Activated B cell treated with CpG ODN at 0.5 μM for 24 hours (primary cell): ENCODE measurements around the gene EPB41L2. TPM values are rescaled to one million over a fixed set of nuclear protein-coding genes. Genes with fewer than 3 reads are reported as not detected.

Source experiments
- ATAC-seq: fragments of 200-7000 bp; cut with Tn5 transposase; one replicate; pipeline ENCODE4 v1.10.0; 2021; ENCODE audit warnings: low read depth, mild to moderate bottlenecking, moderate library complexity
- CTCF ChIA-PET: fragments of 350-600 bp; sonication (Branson Sonifier 250); formaldehyde crosslinking; loops from one replicate; lab custom pipeline; 2021; ENCODE audit warnings: antibody characterized with exemption; lab: Charles Lee
- POLR2A ChIA-PET: fragments of 350-600 bp; sonication (Branson Sonifier 250); formaldehyde crosslinking; loops from one replicate; lab custom pipeline; 2021; ENCODE audit warnings: antibody characterized with exemption; lab: Charles Lee
- DNase-seq: peaks from one replicate; pipeline ENCODE4 v3.0.0; 2022
- H3K27ac Mint-ChIP-seq: one replicate; pipeline ENCODE4 v1.8.0; 2020; ENCODE audit warnings: mixed read lengths
- H3K27me3 Mint-ChIP-seq: one replicate; pipeline ENCODE4 v1.8.0; 2021; ENCODE audit warnings: mixed read lengths
- H3K36me3 Mint-ChIP-seq: one replicate; pipeline ENCODE4 v1.8.0; 2021; ENCODE audit warnings: low read depth, mixed read lengths
- H3K4me1 Mint-ChIP-seq: one replicate; pipeline ENCODE4 v1.8.0; 2021; ENCODE audit warnings: mixed read lengths
- H3K4me3 Mint-ChIP-seq: one replicate; pipeline ENCODE4 v1.8.0; 2020; ENCODE audit warnings: mild to moderate bottlenecking, mixed read lengths
- H3K9me3 Mint-ChIP-seq: one replicate; pipeline ENCODE4 v1.8.0; 2020; ENCODE audit warnings: mixed read lengths
- intact Hi-C: fragments of 100-400 bp; cut with micrococcal nuclease; formaldehyde crosslinking; loops from one replicate; pipeline ENCODE4 v1.15.1; 2024
- total RNA-seq: library from RNA; stranded (reverse); gene quantifications from 2 replicates; pipeline ENCODE4 v1.2.3, GENCODE V29; 2022
- TF ChIP-seq, protein P1 (sequence below): fragments of 200-600 bp; IDR thresholded peaks from one replicate; pipeline ENCODE4 v1.8.0; 2022; ENCODE audit warnings: antibody characterized with exemption, mild to moderate bottlenecking

The EPB41L2 gene
- total RNA-seq, 1 donor from 2014 or later = 62.8 TPM

DNA sequence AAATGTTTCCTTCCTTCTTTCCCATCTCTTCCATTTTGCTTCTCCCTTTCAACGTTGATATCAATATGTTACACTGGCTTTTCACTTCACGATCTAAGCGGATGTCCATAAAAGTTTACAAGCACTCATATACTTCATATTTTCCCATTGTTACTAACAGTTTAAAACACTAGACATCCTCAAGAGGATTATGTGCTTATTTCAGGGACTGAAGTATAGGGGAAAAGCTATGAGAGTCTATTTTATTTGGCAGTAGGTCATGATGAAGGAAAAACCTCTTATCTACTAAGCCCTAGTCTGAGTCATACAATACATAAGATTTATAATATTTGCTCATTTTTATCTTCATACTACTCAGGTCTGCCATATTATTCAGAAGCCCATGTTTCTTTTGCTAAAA is 20.6 kb upstream of the EPB41L2 start:
- Mint-ChIP-seq H3K4me1 (no peaks in the 10 kb centered on the region), H3K27ac (no peak overlapping the region), H3K4me3 (no peak overlapping the region), H3K9me3 (peaks cover 8% of the 10 kb centered on the region), H3K36me3 (no peaks in the 10 kb centered on the region), H3K27me3 (no peaks in the 10 kb centered on the region)
- intact Hi-C loops = no loop called here
- no peak for DNase-seq
- no peak for ATAC-seq
- POLR2A ChIA-PET = no interaction called here
- CTCF ChIA-PET = no interaction called here
- TF ChIP-seq, protein P1, sequence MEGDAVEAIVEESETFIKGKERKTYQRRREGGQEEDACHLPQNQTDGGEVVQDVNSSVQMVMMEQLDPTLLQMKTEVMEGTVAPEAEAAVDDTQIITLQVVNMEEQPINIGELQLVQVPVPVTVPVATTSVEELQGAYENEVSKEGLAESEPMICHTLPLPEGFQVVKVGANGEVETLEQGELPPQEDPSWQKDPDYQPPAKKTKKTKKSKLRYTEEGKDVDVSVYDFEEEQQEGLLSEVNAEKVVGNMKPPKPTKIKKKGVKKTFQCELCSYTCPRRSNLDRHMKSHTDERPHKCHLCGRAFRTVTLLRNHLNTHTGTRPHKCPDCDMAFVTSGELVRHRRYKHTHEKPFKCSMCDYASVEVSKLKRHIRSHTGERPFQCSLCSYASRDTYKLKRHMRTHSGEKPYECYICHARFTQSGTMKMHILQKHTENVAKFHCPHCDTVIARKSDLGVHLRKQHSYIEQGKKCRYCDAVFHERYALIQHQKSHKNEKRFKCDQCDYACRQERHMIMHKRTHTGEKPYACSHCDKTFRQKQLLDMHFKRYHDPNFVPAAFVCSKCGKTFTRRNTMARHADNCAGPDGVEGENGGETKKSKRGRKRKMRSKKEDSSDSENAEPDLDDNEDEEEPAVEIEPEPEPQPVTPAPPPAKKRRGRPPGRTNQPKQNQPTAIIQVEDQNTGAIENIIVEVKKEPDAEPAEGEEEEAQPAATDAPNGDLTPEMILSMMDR = no peak

DNA sequence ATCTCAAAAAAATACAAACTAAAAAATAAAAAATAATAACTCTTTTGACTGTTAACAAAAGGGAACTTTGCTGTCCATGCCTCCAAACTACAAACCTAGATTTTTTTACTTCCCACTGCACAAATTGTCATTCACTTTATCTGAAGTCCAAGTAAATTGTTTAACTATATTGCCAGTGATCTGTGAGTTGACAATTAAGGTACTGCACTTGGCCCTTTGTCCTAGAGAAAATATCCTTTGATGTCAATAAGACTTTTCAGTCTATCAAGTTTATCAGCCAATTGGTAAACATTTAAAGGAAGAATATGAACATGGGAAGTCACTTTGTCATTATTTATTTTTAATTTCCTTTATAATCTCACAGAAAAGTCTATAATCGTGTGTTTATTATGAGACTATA is 19.3 kb upstream of the EPB41L2 start:
- no peaks in the 10 kb centered on the region for H3K27me3 Mint-ChIP-seq
- DNase-seq = no peak
- ChIA-PET CTCF (no interaction called here), POLR2A (no interaction called here)
- H3K9me3 Mint-ChIP-seq = peaks cover 4% of the 10 kb centered on the region
- no peaks in the 10 kb centered on the region for H3K36me3 Mint-ChIP-seq
- H3K4me1 Mint-ChIP-seq = no peaks in the 10 kb centered on the region
- no peak overlapping the region for H3K27ac Mint-ChIP-seq
- ATAC-seq = no peak
- intact Hi-C loops = no loop called here
- H3K4me3 Mint-ChIP-seq = no peak overlapping the region
- TF ChIP-seq, protein P1 = no peak

DNA sequence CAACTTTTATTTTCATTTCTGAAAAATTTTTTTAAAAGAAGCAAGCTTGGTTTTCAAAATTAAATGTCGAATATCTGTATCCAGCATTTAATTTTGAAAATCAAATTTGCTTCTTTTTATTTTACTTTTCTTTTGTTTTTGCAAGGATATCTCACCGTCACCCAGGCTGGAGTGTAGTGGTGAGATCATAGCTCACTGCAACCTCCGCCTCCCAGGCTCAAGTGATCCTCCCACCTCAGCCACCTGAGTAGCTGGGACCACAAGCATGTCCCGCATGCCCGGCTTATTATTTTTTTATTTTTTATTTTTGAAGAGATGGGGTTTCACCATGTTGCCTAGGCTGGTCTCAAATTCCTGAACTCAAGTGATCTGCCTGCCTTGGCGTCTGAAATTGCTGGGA is 17.0 kb upstream of the EPB41L2 start:
- no peaks in the 10 kb centered on the region for H3K9me3 Mint-ChIP-seq
- H3K36me3 Mint-ChIP-seq = no peaks in the 10 kb centered on the region
- no peak for ATAC-seq
- ChIA-PET CTCF (no interaction called here), POLR2A (no interaction called here)
- intact Hi-C loops = no loop called here
- H3K4me3 Mint-ChIP-seq = no peak overlapping the region
- TF ChIP-seq, protein P1 = no peak
- no peak for DNase-seq
- H3K27me3 Mint-ChIP-seq = no peaks in the 10 kb centered on the region
- H3K27ac Mint-ChIP-seq = no peak overlapping the region
- H3K4me1 Mint-ChIP-seq = no peaks in the 10 kb centered on the region

DNA sequence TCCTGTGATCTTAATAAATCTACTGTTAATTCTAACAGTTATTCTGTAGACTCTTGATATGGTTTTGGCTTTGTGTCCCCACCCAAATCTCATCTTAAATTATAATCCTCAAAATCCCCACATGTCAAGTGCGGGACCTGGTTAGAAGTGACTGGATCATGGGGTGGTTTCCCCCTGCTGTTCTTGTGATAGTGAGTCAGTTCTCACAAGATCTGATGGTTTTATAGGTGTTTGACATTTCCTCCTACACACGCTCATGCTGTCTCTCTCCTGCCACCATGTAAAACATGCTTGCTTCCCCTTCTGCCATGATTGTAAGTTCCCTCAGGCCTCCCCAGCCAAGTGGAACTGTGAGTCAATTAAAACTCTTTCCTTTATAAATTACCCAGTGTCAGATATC is 10.5 kb upstream of the EPB41L2 start:
- CTCF ChIA-PET = no interaction called here
- Mint-ChIP-seq H3K27me3 (no peaks in the 10 kb centered on the region), H3K9me3 (peaks cover 4% of the 10 kb centered on the region), H3K27ac (no peak overlapping the region), H3K36me3 (no peaks in the 10 kb centered on the region), H3K4me1 (no peaks in the 10 kb centered on the region), H3K4me3 (no peak overlapping the region)
- intact Hi-C loops = no loop called here
- no peak for ATAC-seq
- no peak for DNase-seq
- POLR2A ChIA-PET = interaction anchor here (0.6 kb wide), 1 partner anchor 680 kb away, joined by 3 read pairs; no protein-coding TSS in a partner anchor
- TF ChIP-seq, protein P1 = no peak

DNA sequence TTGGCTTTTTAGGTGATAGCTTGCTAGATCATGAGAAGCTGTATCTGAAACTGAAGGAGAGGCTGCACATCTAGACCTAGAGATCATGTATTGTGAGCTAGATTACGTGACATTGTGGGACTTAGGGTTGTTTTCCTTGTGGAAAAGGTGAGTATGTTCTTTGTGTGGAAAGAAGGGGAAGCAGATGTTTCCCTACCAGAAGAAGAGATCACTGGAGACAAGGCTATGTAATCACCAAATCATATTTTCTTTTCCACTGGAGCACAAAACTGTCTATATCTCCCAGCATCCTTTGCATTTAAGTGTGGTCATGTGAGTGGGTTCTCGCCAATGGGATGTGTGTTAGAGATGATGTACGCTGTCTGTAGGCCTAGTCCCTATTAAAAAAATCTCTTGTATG is 7.0 kb upstream of the EPB41L2 start:
- intact Hi-C loops = no loop called here
- ChIA-PET CTCF (no interaction called here), POLR2A (no interaction called here)
- Mint-ChIP-seq H3K4me3 (no peak overlapping the region), H3K4me1 (no peaks in the 10 kb centered on the region), H3K36me3 (no peaks in the 10 kb centered on the region), H3K9me3 (peaks cover 4% of the 10 kb centered on the region), H3K27me3 (no peaks in the 10 kb centered on the region), H3K27ac (no peak overlapping the region)
- DNase-seq (no peak), ATAC-seq (no peak)
- TF ChIP-seq, protein P1 = no peak
